ENCODE data around the gene ABAT. TPM values are rescaled to one million over a fixed set of nuclear protein-coding genes. Genes with fewer than 3 reads are reported as not detected.

ABAT gene
- total RNA-seq, 1 experiment from 2014 or later: 4.7 TPM

DNA sequence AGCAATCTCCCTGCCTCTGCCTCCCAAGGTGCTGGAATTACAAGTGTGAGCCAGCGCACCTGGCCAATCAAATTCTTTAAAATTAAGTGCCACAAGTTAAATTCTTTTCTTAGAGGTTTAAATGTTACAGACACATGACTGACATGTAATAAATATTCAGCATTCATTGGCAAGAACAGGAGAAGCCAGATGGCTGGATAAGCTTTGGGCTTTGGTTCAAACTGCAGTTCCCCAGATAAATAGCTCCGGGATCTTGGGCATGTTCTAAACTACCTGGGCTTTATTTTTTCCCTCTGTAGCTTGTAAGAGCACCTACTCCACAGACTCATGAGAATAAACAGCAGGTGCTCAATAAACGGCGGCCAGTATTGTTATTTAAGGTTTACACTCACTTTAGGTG is 34.1 kb downstream of the ABAT start:
- BruUV-seq (replicated peaks): no TSS peak
- no peaks in the 10 kb centered on the region for H3K79me2 ChIP-seq (ENCODE audit: insufficient read depth, low read length)
- H3K27ac ChIP-seq (ENCODE audit: low read depth, low read length): no peak overlapping the region
- TF ChIP-seq, protein P1, sequence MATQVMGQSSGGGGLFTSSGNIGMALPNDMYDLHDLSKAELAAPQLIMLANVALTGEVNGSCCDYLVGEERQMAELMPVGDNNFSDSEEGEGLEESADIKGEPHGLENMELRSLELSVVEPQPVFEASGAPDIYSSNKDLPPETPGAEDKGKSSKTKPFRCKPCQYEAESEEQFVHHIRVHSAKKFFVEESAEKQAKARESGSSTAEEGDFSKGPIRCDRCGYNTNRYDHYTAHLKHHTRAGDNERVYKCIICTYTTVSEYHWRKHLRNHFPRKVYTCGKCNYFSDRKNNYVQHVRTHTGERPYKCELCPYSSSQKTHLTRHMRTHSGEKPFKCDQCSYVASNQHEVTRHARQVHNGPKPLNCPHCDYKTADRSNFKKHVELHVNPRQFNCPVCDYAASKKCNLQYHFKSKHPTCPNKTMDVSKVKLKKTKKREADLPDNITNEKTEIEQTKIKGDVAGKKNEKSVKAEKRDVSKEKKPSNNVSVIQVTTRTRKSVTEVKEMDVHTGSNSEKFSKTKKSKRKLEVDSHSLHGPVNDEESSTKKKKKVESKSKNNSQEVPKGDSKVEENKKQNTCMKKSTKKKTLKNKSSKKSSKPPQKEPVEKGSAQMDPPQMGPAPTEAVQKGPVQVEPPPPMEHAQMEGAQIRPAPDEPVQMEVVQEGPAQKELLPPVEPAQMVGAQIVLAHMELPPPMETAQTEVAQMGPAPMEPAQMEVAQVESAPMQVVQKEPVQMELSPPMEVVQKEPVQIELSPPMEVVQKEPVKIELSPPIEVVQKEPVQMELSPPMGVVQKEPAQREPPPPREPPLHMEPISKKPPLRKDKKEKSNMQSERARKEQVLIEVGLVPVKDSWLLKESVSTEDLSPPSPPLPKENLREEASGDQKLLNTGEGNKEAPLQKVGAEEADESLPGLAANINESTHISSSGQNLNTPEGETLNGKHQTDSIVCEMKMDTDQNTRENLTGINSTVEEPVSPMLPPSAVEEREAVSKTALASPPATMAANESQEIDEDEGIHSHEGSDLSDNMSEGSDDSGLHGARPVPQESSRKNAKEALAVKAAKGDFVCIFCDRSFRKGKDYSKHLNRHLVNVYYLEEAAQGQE (IDR thresholded peaks at IDR 0.05; ENCODE audit: low read depth): no peak
- TF ChIP-seq EGR1 (IDR thresholded peaks at IDR 0.05; ENCODE audit: low read depth) (no peak), YY1 (IDR thresholded peaks at IDR 0.05; ENCODE audit: extremely low read depth, insufficient replicate concordance, low read depth, low read length) (no peak), SRF (IDR thresholded peaks at IDR 0.05; ENCODE audit: low read depth) (no peak), EZH2 (IDR thresholded peaks at IDR 0.05) (no peak), ELF1 (IDR thresholded peaks at IDR 0.05; ENCODE audit: borderline replicate concordance, low read depth) (no peak), EZH2phosphoT487 (IDR thresholded peaks at IDR 0.05; ENCODE audit: borderline replicate concordance) (no peak), POLR2AphosphoS5 (IDR thresholded peaks at IDR 0.05; ENCODE audit: low read depth, low read length) (no peak), CEBPB (IDR thresholded peaks at IDR 0.05; ENCODE audit: low read depth) (no peak), FOSL1 (IDR thresholded peaks at IDR 0.05; ENCODE audit: low read depth) (no peak), RAD21 (IDR thresholded peaks at IDR 0.05; ENCODE audit: low read depth) (no peak), ZNF274 (IDR thresholded peaks at IDR 0.05; ENCODE audit: low read depth, low read length) (no peak)
- TF ChIP-seq, protein P2, sequence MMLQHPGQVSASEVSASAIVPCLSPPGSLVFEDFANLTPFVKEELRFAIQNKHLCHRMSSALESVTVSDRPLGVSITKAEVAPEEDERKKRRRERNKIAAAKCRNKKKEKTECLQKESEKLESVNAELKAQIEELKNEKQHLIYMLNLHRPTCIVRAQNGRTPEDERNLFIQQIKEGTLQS (IDR thresholded peaks at IDR 0.05): no peak
- TF ChIP-seq, protein P3, sequence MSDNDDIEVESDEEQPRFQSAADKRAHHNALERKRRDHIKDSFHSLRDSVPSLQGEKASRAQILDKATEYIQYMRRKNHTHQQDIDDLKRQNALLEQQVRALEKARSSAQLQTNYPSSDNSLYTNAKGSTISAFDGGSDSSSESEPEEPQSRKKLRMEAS (IDR thresholded peaks at IDR 0.05): no peak
- no peaks in the 10 kb centered on the region for H3K27me3 ChIP-seq (ENCODE audit: insufficient read depth, low read length)
- no peak overlapping the region for H3K9ac ChIP-seq (ENCODE audit: low read length)
- H3K9me3 ChIP-seq (ENCODE audit: control insufficient read depth in 1 of 2, insufficient read depth in 1 of 2, low read depth in 1 of 2, low read length in 2 of 2): no peaks in the 10 kb centered on the region
- H3K9me2 ChIP-seq (ENCODE audit: insufficient read depth): no peaks in the 10 kb centered on the region
- ATAC-seq: no peak
- no peak overlapping the region for H3K4me3 ChIP-seq (replicated peaks in 1 of 2; ENCODE audit: low read depth in 1 of 2, low read length in 2 of 2)
- H4K20me1 ChIP-seq (ENCODE audit: insufficient read depth): no peaks in the 10 kb centered on the region
- intact Hi-C loops (cut with micrococcal nuclease): no loop called here
- no peaks in the 10 kb centered on the region for H3K4me1 ChIP-seq (ENCODE audit: control insufficient read depth in 1 of 2, insufficient read depth in 2 of 2, low read length in 2 of 2)
- H3K36me3 ChIP-seq (ENCODE audit: control insufficient read depth in 1 of 2, insufficient read depth in 2 of 2, low read length in 2 of 2): no peaks in the 10 kb centered on the region
- CTCF ChIA-PET: no interaction called here
- DNase-seq (ENCODE audit: low read depth, low spot score): no peak
- POLR2A ChIA-PET: no interaction called here
- no peak overlapping the region for H3K4me2 ChIP-seq (ENCODE audit: low read length)
- H2AFZ ChIP-seq (ENCODE audit: low read depth, low read length, poor library complexity, severe bottlenecking): no peak overlapping the region
- RAD21 ChIA-PET (ENCODE audit: low non-redundant PET in 1 of 2, low total read pairs in 2 of 2, uncharacterized antibody in 2 of 2, unreplicated experiment in 2 of 2): no interaction called here
